ENCODE measurements around the gene FADS1.
A peak's percentile ranks its signal among the peaks of the same experiment; 100 is the strongest.

FADS1 gene

DNA sequence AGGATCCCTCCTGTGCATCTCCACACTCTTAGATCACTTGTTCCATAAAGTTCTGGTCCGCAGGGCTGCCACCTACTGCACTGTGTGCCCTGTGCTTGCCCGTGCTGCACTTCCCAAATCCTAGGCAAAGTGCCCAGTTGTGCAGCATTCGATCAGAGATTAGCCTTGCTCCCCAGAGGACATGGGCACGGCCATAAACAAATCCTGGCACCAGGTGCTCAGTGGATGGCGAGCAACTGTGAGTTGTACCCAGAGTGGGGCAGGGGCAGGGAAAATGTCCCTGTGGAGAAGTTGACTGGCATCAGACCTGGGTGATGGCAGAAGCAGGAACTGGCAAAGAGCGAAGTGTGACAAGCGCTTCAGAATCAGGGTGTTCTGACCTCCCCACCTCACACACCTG lies 16.0 kb upstream of the FADS1 start:
- intact Hi-C loops (cut with DNase I; ENCODE audit: low total_unique reads): loop anchor here (5.0 kb wide), 1 partner anchor 55 kb away; no protein-coding TSS in a partner anchor
- Histone ChIP-seq H3K27me3 (no peaks in the 10 kb centered on the region), H3K36me3 (no peaks in the 10 kb centered on the region), H3K4me3 (no peak overlapping the region), H3K27ac (peak overlapping the region; percentile 77 to 92), H3K4me1 (peaks cover 0 to 79% (median 73%) of the 10 kb centered on the region in 4 donors), H3K9me3 (no peaks in the 10 kb centered on the region)
- TF ChIP-seq, protein P1, sequence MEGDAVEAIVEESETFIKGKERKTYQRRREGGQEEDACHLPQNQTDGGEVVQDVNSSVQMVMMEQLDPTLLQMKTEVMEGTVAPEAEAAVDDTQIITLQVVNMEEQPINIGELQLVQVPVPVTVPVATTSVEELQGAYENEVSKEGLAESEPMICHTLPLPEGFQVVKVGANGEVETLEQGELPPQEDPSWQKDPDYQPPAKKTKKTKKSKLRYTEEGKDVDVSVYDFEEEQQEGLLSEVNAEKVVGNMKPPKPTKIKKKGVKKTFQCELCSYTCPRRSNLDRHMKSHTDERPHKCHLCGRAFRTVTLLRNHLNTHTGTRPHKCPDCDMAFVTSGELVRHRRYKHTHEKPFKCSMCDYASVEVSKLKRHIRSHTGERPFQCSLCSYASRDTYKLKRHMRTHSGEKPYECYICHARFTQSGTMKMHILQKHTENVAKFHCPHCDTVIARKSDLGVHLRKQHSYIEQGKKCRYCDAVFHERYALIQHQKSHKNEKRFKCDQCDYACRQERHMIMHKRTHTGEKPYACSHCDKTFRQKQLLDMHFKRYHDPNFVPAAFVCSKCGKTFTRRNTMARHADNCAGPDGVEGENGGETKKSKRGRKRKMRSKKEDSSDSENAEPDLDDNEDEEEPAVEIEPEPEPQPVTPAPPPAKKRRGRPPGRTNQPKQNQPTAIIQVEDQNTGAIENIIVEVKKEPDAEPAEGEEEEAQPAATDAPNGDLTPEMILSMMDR (IDR thresholded peaks at IDR 0.05): no peak
- DNase-seq: no peak

DNA sequence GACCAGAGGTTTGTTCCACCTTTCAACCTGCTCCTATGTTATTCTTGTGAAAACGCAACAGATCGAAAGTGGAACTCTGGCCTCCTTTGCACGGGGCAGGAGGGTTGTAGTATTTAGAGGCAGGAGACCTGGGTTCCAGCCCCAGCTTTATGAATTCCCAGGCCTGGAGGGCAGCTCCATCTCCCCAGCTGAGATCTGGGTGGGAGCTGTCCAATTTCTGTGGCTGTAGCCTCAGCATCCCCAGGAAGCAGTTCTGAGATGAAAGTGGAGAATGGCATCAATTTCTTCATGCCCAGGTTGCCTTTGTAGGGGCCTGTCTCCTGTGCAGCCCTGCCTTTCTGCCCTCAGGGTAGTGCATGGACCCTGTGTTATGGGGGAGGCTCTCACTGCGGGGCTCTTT lies 15.4 kb upstream of the FADS1 start:
- Histone ChIP-seq H3K4me1 (peaks cover 0 to 80% (median 76%) of the 10 kb centered on the region in 4 donors), H3K27ac (peak overlapping the region; percentile 77 to 92), H3K36me3 (no peaks in the 10 kb centered on the region), H3K4me3 (no peak overlapping the region), H3K9me3 (no peaks in the 10 kb centered on the region), H3K27me3 (no peaks in the 10 kb centered on the region)
- TF ChIP-seq, protein P1 (IDR thresholded peaks at IDR 0.05): no peak
- intact Hi-C loops (cut with DNase I; ENCODE audit: low total_unique reads): loop anchor here (5.0 kb wide), 1 partner anchor 55 kb away; no protein-coding TSS in a partner anchor
- no peak for DNase-seq

DNA sequence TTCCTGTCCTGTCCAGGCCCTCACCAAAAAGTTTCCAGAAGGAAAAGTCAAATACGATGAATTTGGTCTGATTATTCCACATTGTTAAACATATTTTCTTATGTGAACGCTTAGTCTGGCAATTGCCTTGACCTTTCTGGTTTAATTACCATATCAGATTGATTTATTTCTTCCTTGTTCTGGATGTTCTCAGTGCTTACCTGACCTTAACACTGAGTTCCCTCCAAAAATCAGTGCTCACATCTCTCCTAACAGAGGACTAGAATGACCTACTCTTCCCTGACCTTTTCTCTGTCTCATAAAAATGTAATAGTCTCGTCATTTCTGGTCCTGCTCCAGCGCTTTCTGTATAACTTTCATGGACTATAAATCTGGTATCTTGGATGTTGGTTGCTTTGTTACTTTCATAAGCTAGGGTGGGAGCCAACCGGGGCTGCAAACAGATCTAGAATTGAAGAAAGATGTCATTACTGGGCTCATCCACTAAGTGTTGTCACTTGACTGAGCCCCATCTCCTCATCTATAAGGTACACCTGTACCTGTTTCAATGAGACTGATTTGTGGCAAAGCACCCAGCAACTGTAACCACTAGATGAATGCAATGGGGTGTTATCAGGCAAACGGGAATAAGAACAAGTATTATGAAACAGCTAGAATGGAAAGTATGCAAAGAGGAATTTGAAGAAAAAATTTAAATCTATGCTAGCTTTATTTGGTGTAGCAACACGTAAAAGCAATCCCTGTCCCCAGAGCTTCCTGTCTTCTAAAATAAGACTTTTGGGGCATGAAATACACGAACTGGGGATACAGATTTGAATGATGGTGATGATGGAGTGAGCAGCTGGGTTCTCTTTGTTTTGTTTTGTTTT lies 13.7 kb upstream of the FADS1 start:
- H3K36me3 ChIP-seq: no peaks in the 10 kb centered on the region
- H3K27me3 ChIP-seq: no peaks in the 10 kb centered on the region
- H3K9me3 ChIP-seq: no peaks in the 10 kb centered on the region
- intact Hi-C loops (cut with DNase I; ENCODE audit: low total_unique reads): loop anchor here (5.0 kb wide), 1 partner anchor 57 kb away; no protein-coding TSS in a partner anchor
- TF ChIP-seq, protein P1 (IDR thresholded peaks at IDR 0.05): no peak
- DNase-seq: peak in 1 of 2 donors; percentile 44
- H3K4me3 ChIP-seq: peak overlapping the region; percentile 81 to 85
- H3K4me1 ChIP-seq: peaks cover 0 to 77% (median 69%) of the 10 kb centered on the region in 4 donors
- H3K27ac ChIP-seq: peak overlapping the region; percentile 83 to 92

DNA sequence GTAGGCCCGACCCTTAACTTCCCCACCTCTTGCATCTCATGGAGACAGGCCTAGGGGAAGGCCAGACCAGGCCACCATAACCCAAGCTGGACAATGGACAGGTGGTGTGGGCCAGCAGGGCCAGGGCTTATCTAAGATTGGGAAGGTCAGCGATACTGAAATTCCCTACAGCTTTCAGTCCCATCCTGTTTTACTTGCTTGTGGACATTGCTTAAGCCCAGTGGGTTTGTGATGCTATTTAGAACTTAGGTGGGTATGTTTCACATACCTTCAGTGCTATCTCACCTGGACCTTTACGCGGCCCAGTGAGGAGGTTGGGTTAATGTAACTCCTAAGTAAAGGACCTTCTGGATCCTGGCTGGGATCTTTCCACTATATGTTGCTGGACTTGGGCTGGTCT lies 13.0 kb upstream of the FADS1 start:
- no peak for DNase-seq
- H3K9me3 ChIP-seq: no peaks in the 10 kb centered on the region
- H3K27ac ChIP-seq: peak overlapping the region; percentile 83 to 92
- no peaks in the 10 kb centered on the region for H3K27me3 ChIP-seq
- TF ChIP-seq, protein P1 (IDR thresholded peaks at IDR 0.05): no peak
- H3K36me3 ChIP-seq: no peaks in the 10 kb centered on the region
- peak overlapping the region; percentile 81 to 85 for H3K4me3 ChIP-seq
- intact Hi-C loops (cut with DNase I; ENCODE audit: low total_unique reads): loop anchor here (5.0 kb wide), 1 partner anchor 57 kb away; no protein-coding TSS in a partner anchor
- H3K4me1 ChIP-seq: peaks cover 0 to 71% (median 63%) of the 10 kb centered on the region in 4 donors

DNA sequence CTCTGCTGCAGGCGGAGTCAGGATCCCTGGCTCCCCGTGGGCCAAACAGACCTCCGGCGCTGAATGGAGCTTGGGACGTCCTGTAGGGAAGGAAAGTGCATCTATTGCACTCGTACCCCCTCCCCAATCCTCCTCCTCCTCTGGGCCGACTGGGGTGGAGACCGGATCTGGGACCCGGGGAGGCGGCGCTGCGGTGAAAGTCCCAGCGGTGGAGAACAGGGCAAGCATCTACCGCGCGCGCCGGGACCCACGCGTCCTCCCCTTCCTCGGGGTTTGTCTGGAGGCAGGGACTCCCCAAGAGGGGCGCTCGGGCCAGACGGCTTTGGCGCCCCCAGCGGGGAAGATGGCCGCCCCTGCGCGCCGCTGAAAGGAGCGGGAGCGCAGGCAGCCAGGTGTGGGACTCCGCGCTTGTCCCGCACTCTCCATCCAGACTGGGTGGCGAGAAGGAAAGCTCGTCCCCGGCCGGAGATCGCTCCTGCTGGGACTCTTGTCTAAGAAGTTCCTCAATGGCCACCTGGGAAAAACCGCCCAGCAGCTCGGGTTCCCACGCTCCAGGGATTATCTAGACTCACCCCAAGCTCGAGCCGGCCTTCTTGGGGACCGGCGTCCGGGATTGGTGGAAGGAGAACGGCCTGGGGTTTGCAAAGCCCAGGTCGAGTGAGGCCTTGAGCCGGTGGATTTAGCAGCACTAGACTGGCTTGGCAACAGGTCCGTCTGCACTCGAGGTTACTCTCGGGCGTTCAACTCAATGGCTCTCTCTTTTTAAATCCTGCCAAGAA lies 12.0 kb upstream of the FADS1 start:
- TF ChIP-seq, protein P1 (IDR thresholded peaks at IDR 0.05): peak; percentile 30 to 52
- intact Hi-C loops (cut with DNase I; ENCODE audit: low total_unique reads): no loop called here
- Histone ChIP-seq H3K4me3 (peak overlapping the region; percentile 81 to 85), H3K4me1 (peaks cover 0 to 61% (median 53%) of the 10 kb centered on the region in 4 donors), H3K27me3 (no peaks in the 10 kb centered on the region), H3K9me3 (no peaks in the 10 kb centered on the region), H3K36me3 (no peaks in the 10 kb centered on the region), H3K27ac (peak overlapping the region; percentile 83 to 92)
- DNase-seq: peak; percentile 46 to 88

All from tibial artery (tissue), 4 donors.